ENCODE results near the gene ISG20.
"Not testable (repeated sequence)": the region's sequence is repeated elsewhere in the genome, so short reads cannot be mapped to it uniquely, and the experiment has no call there.

ISG20 gene

DNA sequence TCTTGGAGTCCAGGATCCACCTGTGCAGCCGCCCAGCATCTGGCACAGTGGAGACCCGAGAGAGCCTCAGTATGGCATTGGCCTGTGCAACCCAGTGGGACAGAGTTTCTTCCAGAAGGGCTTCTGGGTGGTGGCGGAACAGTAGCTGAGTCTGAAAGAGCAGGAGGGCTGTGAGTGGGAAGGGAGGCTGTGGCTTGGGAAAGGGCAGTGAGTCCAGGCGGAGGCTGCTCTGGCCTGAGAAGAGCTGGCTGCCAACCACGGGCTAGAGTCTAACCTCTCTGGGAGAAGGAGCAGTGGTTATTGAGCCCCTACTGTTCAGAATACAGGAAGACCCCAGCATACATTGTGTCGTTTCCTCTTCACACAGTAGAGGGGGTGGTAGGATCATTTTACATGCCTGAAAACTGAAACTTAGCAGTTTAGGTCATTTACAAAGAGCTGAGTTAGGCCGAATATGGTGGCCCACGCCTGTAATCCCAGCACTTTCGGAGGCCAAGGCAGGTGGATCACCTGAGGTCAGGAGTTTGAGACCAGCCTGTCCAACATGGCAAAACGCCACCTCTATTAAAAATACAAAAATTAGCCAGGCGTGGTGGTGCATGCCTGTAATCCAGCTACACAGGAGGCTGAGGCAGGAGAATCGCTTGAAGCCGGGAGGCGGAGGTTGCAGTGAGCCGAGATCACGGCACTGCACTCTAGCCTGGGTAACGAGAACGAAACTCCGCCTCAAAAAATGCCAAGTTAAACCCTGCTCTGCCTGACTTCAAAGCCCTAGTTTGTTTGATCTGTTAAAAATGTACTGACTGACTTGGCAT, 14.5 kb upstream of the ISG20 start:
- Mint-ChIP-seq H3K4me3 (peak overlapping the region; percentile 91), H3K36me3 (ENCODE audit: low read depth) (peaks cover 80% of the 10 kb centered on the region), H3K9me3 (no peaks in the 10 kb centered on the region), H3K27me3 (no peaks in the 10 kb centered on the region), H3K27ac (peak overlapping the region; percentile 97), H3K4me1 (ENCODE audit: low read depth) (peaks cover 76% of the 10 kb centered on the region)
- peak; percentile 59 for DNase-seq

DNA sequence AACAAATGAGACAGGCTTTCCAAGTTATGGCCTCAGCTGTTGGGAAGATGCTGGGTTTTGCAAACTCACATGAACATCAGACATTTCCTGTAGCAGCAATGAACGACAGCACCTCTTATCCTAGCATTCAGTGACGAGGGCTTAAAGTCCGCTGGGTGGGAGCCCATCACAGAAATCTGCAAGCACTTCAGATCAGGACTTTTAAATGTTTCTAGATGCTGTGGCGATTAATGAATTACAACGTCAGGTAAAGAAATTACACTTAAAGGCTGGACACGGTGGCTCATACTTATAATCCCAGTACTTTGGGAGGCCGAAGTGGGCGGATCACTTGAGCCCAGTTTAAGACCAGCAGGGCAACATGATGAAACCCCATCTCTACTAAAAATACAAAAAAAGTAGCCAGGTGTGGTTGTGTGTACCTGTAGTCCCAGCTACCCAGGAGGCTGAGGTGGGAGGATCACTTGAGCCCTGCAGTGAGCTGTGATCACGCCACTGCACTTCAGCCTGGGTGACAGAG, 13.8 kb upstream of the ISG20 start:
- H3K9me3 Mint-ChIP-seq = no peaks in the 10 kb centered on the region
- peaks cover 87% of the 10 kb centered on the region for H3K36me3 Mint-ChIP-seq (ENCODE audit: low read depth)
- peak overlapping the region; percentile 91 for H3K4me3 Mint-ChIP-seq
- H3K4me1 Mint-ChIP-seq (ENCODE audit: low read depth) = peaks cover 83% of the 10 kb centered on the region
- peak overlapping the region; percentile 97 for H3K27ac Mint-ChIP-seq
- DNase-seq = no peak
- H3K27me3 Mint-ChIP-seq = no peaks in the 10 kb centered on the region

DNA sequence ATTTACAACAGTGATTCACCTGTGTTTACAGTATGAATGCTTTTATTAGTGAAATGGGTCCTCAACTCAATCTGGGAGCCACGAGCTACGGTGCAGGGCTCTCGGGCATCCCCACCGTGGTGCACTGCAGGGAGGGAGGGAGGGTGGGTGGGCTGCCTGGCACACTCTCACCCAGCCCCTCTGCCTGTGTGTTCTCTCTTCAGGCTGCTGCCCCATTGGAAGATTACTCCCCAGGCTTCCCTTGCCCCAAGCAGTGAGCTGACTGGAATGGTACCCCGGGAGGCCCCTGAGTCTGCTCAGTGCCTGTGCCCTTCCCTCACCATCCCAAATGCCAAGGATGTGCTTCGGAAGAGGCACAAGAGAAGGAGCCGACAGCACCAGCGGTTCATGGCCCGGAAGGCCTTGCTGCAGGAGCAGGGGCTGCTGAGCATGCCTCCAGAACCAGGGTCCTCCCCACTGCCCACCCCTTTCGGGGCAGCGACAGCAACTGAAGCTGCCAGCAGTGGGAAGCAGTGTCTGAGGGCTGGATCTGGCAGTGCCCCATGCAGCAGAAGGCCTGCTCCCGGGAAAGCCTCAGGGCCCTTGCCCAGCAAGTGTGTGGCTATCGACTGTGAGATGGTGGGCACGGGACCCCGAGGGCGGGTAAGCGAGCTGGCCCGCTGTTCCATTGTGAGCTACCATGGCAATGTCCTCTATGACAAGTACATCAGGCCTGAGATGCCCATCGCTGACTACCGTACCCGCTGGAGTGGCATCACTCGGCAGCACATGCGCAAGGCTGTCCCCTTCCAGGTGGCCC, 12.7 kb upstream of the ISG20 start:
- H3K27ac Mint-ChIP-seq = peak overlapping the region; percentile 87
- H3K9me3 Mint-ChIP-seq = no peaks in the 10 kb centered on the region
- DNase-seq = no peak
- peak overlapping the region; percentile 54 for H3K4me3 Mint-ChIP-seq
- H3K4me1 Mint-ChIP-seq (ENCODE audit: low read depth) = peaks cover 88% of the 10 kb centered on the region
- peaks cover 97% of the 10 kb centered on the region for H3K36me3 Mint-ChIP-seq (ENCODE audit: low read depth)
- H3K27me3 Mint-ChIP-seq = no peaks in the 10 kb centered on the region

DNA sequence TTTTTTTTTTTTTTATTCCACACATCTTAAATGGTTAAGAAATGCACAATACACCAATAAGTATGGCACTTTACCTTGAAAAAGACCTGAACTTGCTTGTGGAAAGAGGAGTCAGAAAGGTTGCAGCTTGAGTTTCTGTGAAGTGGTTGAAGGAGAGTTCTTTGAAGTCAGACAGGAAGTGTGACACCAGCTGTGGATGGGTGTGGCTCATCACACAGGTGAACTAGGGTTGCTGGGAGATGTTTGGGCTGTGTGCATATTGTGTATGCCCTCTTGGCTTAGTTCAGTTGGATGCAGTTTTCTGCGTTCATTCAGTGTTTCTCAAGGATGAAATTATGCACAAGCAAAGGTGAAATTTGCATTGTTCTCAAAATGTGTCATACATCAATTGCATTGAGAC, 11.4 kb upstream of the ISG20 start:
- H3K27ac Mint-ChIP-seq = peak overlapping the region; percentile 87
- H3K36me3 Mint-ChIP-seq (ENCODE audit: low read depth) = peaks cover 98% of the 10 kb centered on the region
- DNase-seq = no peak
- no peaks in the 10 kb centered on the region for H3K27me3 Mint-ChIP-seq
- peaks cover 96% of the 10 kb centered on the region for H3K4me1 Mint-ChIP-seq (ENCODE audit: low read depth)
- H3K9me3 Mint-ChIP-seq = no peaks in the 10 kb centered on the region
- H3K4me3 Mint-ChIP-seq = peak overlapping the region; percentile 41

DNA sequence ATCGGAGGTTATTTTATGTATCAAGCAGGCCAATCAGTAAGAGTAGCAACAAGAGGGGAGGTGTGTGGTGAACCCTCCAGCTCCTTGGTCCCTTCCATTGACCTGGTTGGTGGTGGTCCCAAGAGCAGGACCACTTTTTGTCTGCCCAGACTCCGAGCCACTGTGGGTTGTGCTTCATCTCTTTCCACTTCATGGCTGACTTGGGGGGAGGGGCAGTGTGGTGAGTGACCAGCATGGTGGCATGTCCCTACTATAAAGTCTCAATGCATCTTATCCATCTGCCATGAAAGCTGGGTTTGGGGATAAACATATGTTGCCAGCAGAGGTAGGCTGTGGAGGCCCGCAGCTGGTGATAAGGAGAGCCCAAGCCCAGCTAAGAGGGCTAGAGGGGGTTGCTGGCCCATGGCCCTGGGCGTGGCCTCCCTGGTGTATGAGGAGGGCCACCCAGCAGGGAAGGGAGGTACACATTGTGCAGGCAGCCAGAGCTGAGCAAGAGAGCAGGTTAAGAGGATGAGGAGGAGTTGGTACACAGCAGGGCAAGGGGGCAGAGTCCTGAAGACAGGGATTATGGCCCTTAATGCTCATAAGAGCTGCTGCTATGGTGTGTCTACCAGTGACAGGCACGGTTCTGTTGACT, 10.7 kb upstream of the ISG20 start:
- DNase-seq = no peak
- H3K27ac Mint-ChIP-seq = peak overlapping the region; percentile 87
- H3K4me1 Mint-ChIP-seq (ENCODE audit: low read depth) = peaks cover 94% of the 10 kb centered on the region
- H3K4me3 Mint-ChIP-seq = peak overlapping the region; percentile 41
- no peaks in the 10 kb centered on the region for H3K27me3 Mint-ChIP-seq
- peaks cover 98% of the 10 kb centered on the region for H3K36me3 Mint-ChIP-seq (ENCODE audit: low read depth)
- no peaks in the 10 kb centered on the region for H3K9me3 Mint-ChIP-seq

- Mint-ChIP-seq H3K27ac (peak overlapping the region; percentile 87), H3K4me3 (no peak overlapping the region), H3K36me3 (ENCODE audit: low read depth) (peaks cover 96% of the 10 kb centered on the region), H3K9me3 (no peaks in the 10 kb centered on the region), H3K27me3 (no peaks in the 10 kb centered on the region), H3K4me1 (ENCODE audit: low read depth) (peaks cover 92% of the 10 kb centered on the region)
- DNase-seq = no peak
Observed at GRCh38 chr15:88629071-88629470, 9.7 kb upstream of the ISG20 start.

DNA sequence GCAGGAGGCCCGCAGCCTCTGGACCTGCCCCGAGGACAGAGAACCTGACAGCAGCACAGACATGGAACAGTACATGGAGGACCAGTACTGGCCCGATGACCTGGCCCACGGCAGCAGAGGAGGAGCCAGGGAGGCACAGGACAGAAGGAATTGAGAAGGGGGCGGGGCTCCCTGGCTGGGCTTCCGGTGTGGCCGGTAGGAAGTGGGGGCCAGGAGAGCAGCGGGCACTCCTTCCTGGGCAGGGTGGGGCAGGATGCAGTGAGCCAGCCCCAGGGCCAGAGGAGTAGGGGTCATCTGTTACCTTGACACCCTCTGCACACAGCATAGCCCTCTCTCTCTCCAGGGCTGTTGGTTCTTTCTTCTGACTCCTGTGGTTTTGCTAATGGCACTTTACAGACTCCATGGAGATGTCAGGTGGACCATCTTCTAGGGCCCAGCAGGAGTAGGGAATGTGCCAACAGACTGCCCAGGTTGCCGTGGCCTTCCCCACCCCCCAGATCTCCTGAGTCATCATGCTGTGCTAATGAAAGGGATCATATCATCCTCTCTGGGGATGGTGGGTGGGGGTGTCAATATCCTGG, 8.6 kb upstream of the ISG20 start:
- no peak for DNase-seq
- Mint-ChIP-seq H3K4me1 (ENCODE audit: low read depth) (peaks cover 91% of the 10 kb centered on the region), H3K36me3 (ENCODE audit: low read depth) (peaks cover 95% of the 10 kb centered on the region), H3K27me3 (no peaks in the 10 kb centered on the region), H3K4me3 (no peak overlapping the region), H3K27ac (peak overlapping the region; percentile 87), H3K9me3 (no peaks in the 10 kb centered on the region)

GRCh38 chr15:88630798-88631463, 7.9 kb upstream of the ISG20 start:
- H3K4me3 Mint-ChIP-seq = no peak overlapping the region
- H3K36me3 Mint-ChIP-seq (ENCODE audit: low read depth) = peaks cover 96% of the 10 kb centered on the region
- DNase-seq = no peak
- H3K4me1 Mint-ChIP-seq (ENCODE audit: low read depth) = peaks cover 92% of the 10 kb centered on the region
- H3K27ac Mint-ChIP-seq = peak overlapping the region; percentile 87
- no peaks in the 10 kb centered on the region for H3K27me3 Mint-ChIP-seq
- no peaks in the 10 kb centered on the region for H3K9me3 Mint-ChIP-seq

- H3K27ac Mint-ChIP-seq = peak overlapping the region; percentile 87
- no peak overlapping the region for H3K4me3 Mint-ChIP-seq
- peaks cover 92% of the 10 kb centered on the region for H3K4me1 Mint-ChIP-seq (ENCODE audit: low read depth)
- DNase-seq = no peak
- peaks cover 96% of the 10 kb centered on the region for H3K36me3 Mint-ChIP-seq (ENCODE audit: low read depth)
- H3K9me3 Mint-ChIP-seq = no peaks in the 10 kb centered on the region
- no peaks in the 10 kb centered on the region for H3K27me3 Mint-ChIP-seq
Observed at GRCh38 chr15:88631464-88632028, 7.3 kb upstream of the ISG20 start.

GRCh38 chr15:88632797-88633196, 6.0 kb upstream of the ISG20 start:
- DNase-seq = peak; percentile 14
- H3K27ac Mint-ChIP-seq = peak overlapping the region; percentile 81
- H3K9me3 Mint-ChIP-seq, H3K4me3 Mint-ChIP-seq, H3K27me3 Mint-ChIP-seq: not testable (repeated sequence)
- H3K36me3 Mint-ChIP-seq (ENCODE audit: low read depth) = peaks cover 96% of the 10 kb centered on the region
- peaks cover 92% of the 10 kb centered on the region for H3K4me1 Mint-ChIP-seq (ENCODE audit: low read depth)

GRCh38 chr15:88634449-88634848, 4.4 kb upstream of the ISG20 start:
- no peaks in the 10 kb centered on the region for H3K9me3 Mint-ChIP-seq
- H3K27me3 Mint-ChIP-seq = no peaks in the 10 kb centered on the region
- H3K4me1 Mint-ChIP-seq (ENCODE audit: low read depth) = peaks cover 92% of the 10 kb centered on the region
- peak overlapping the region; percentile 80 for H3K27ac Mint-ChIP-seq
- no peak for DNase-seq
- peaks cover 87% of the 10 kb centered on the region for H3K36me3 Mint-ChIP-seq (ENCODE audit: low read depth)
- H3K4me3 Mint-ChIP-seq = no peak overlapping the region

- no peak for DNase-seq
- Mint-ChIP-seq H3K27me3 (no peaks in the 10 kb centered on the region), H3K4me3 (no peak overlapping the region), H3K4me1 (ENCODE audit: low read depth) (peaks cover 92% of the 10 kb centered on the region), H3K9me3 (no peaks in the 10 kb centered on the region), H3K36me3 (ENCODE audit: low read depth) (peaks cover 87% of the 10 kb centered on the region), H3K27ac (peak overlapping the region; percentile 99)
Observed at GRCh38 chr15:88635318-88635717, 3.5 kb upstream of the ISG20 start.

DNA sequence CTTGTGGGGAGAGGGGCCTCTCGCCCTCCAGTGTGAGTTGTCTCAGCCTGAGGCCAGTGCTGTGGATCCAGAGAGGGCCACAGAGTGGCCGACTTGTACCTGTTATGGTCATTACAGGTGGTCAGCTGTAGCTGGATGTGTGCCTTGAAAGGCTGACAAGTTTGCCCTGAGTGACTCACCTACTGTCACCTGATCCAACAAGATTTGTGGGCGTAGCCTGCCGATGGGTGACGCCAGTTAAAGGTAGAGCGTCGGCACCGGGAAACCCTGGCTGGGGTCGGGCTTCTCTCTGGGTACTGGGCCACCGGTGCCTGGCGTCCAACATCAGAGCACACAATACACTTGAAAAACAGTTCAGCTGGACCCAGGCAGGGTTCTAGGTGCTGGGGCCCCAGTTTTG, 2.8 kb upstream of the ISG20 start:
- peak overlapping the region; percentile 63 for H3K4me3 Mint-ChIP-seq
- H3K9me3 Mint-ChIP-seq = no peaks in the 10 kb centered on the region
- H3K27ac Mint-ChIP-seq = peak overlapping the region; percentile 99
- H3K4me1 Mint-ChIP-seq (ENCODE audit: low read depth) = peaks cover 91% of the 10 kb centered on the region
- peak; percentile 64 for DNase-seq
- no peaks in the 10 kb centered on the region for H3K27me3 Mint-ChIP-seq
- peaks cover 83% of the 10 kb centered on the region for H3K36me3 Mint-ChIP-seq (ENCODE audit: low read depth)
